OCI-LY7 (cell line): ENCODE data around the gene FGF21. TPM values are rescaled to one million over a fixed set of nuclear protein-coding genes. Genes with fewer than 3 reads are reported as not detected.

Source experiments
- BruUV-seq: library from RNA; stranded (reverse); fragments of 400-500 nt; replicated peaks from 2 replicates; lab custom pipeline; 2021; lab: Mats Ljungman, UMichigan
- CTCF ChIA-PET: fragments of 300-600 bp; sonication (Branson Sonifier 250); formaldehyde crosslinking; loops from one replicate; lab custom pipeline; 2022; ENCODE audit warnings: antibody characterized with exemption; ENCODE audit not compliant: unreplicated experiment; lab: Charles Lee
- POLR2A ChIA-PET: fragments of 300-600 bp; sonication (Branson Sonifier 250); formaldehyde crosslinking; loops from one replicate; lab custom pipeline; 2022; ENCODE audit warnings: antibody characterized with exemption; lab: Charles Lee
- DNase-seq: peaks from one replicate; pipeline ENCODE4 v3.0.0-alpha.2; 2015; ENCODE audit warnings: low spot score
- H2AFZ ChIP-seq: fragments of 200-600 bp; sonication (generic), shearing (Covaris generic); 2 replicates; pipeline ENCODE4 v1.6.1; 2014; ENCODE audit warnings: mild to moderate bottlenecking, antibody characterized with exemption, low read length, moderate library complexity
- H3K27ac ChIP-seq: fragments of 200-600 bp; sonication (generic); 2 replicates; pipeline ENCODE4 v1.5.1; 2014; ENCODE audit warnings: mixed run types, low read depth, mild to moderate bottlenecking, moderate library complexity, low read length, inconsistent platforms; ENCODE audit not compliant: poor library complexity, severe bottlenecking
- H3K36me3 ChIP-seq: fragments of 200-600 bp; sonication (generic); 2 replicates; pipeline ENCODE4 v1.6.1; 2014; ENCODE audit warnings: mild to moderate bottlenecking, antibody characterized with exemption, low read length, moderate library complexity, mixed read lengths; ENCODE audit not compliant: insufficient read depth
- H3K4me1 ChIP-seq: fragments of 200-600 bp; sonication (generic); 2 replicates; pipeline ENCODE4 v1.5.1; 2014; ENCODE audit warnings: mild to moderate bottlenecking, low read length; ENCODE audit not compliant: insufficient read depth, poor library complexity, severe bottlenecking
- H3K4me2 ChIP-seq: fragments of 200-600 bp; sonication (generic); 2 replicates; pipeline ENCODE4 v1.6.1; 2014; ENCODE audit warnings: mild to moderate bottlenecking, low read length
- H3K4me3 ChIP-seq: fragments of 200-600 bp; sonication (generic); 2 replicates; pipeline ENCODE4 v1.5.1; 2014; ENCODE audit warnings: mild to moderate bottlenecking, low read depth, low read length; ENCODE audit not compliant: poor library complexity, severe bottlenecking
- H3K79me2 ChIP-seq: fragments of 200-600 bp; sonication (generic); 2 replicates; pipeline ENCODE4 v1.6.1; 2016; ENCODE audit warnings: low read depth, mild to moderate bottlenecking, low read length, moderate library complexity, mixed read lengths; ENCODE audit not compliant: insufficient read depth
- H3K9me2 ChIP-seq: fragments of 200-600 bp; sonication (generic); 2 replicates; pipeline ENCODE4 v1.6.1; 2016; ENCODE audit warnings: mild to moderate bottlenecking, low read length, mixed read lengths; ENCODE audit not compliant: insufficient read depth
- H3K9me3 ChIP-seq: fragments of 200-600 bp; sonication (generic); 2 replicates; pipeline ENCODE4 v1.6.1; 2014; ENCODE audit warnings: mild to moderate bottlenecking, mixed run types, low read length, mixed read lengths
- H4K20me1 ChIP-seq: fragments of 200-600 bp; sonication (generic); 2 replicates; pipeline ENCODE4 v1.6.1; 2014; ENCODE audit warnings: mild to moderate bottlenecking, antibody characterized with exemption, low read length, moderate library complexity, mixed read lengths; ENCODE audit not compliant: insufficient read depth
- EZH2phosphoT487 ChIP-seq: fragments of 200-600 bp; sonication (generic); IDR thresholded peaks from 2 replicates; pipeline ENCODE4 v1.6.1; 2018; ENCODE audit warnings: low read depth, borderline replicate concordance, mild to moderate bottlenecking, mixed run types, antibody characterized with exemption, low read length, moderate library complexity, mixed read lengths
- intact Hi-C: fragments of 100-400 bp; cut with micrococcal nuclease; formaldehyde crosslinking; loops from one replicate; pipeline ENCODE4 v1.10.0; 2022; ENCODE audit not compliant: unreplicated experiment
- total RNA-seq, 2 experiments: library from RNA; depleted of rRNA in 1 of 2; stranded (reverse); fragments of >200 nt in 1 of 2; shearing (Covaris generic) in 1 of 2; gene quantifications; 2 replicates each; pipeline ENCODE4 v1.2.3, GENCODE V29; 2014 to 2022
- TF ChIP-seq, protein P1 (sequence below): fragments of 200-600 bp; sonication (generic); conservative IDR thresholded peaks from 2 replicates; pipeline ENCODE4 v1.5.1; 2014; ENCODE audit warnings: mild to moderate bottlenecking, antibody characterized with exemption, low read length, moderate library complexity, mixed read lengths

The FGF21 gene
- total RNA-seq, 2 experiments from 2014 or later: not detected

- peak overlapping the region; percentile 62 for H2AFZ ChIP-seq
- BruUV-seq: no TSS peak
Measured at GRCh38 chr19:48714759-48715675, 40.3 kb upstream of the FGF21 start.

DNA sequence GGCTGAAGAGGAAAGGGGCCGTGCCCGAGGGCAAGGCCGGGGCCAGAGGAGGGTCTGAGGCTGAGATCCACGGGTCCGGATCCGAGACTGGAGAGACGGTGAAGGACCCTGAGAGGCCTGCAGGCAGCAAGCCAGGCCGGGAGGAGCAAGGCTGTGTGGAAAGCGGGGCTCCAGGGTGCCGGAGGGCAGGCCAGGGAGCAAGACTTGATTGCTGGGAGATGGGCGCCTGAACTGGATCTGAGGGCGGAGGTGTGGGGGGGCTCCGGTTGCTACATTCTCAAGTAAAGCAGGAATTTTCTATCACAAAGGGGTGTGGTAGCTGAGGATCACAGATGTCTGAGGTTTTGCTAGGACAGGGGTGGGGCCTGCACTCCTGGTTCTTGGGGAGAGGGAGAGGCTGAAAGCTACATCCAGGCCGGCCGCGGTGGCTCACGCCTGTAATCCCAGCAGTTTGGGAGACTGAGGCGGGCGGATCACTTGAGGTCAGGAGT lies 39.6 kb upstream of the FGF21 start:
- Histone ChIP-seq H3K27ac (no peak overlapping the region), H3K9me2 (no peaks in the 10 kb centered on the region), H4K20me1 (no peaks in the 10 kb centered on the region), H3K4me2 (peak overlapping the region; percentile 94), H2AFZ (no peak overlapping the region), H3K4me1 (peaks cover 31% of the 10 kb centered on the region), H3K79me2 (no peaks in the 10 kb centered on the region), H3K36me3 (no peaks in the 10 kb centered on the region), H3K4me3 (no peak overlapping the region), H3K9me3 (no peaks in the 10 kb centered on the region)
- ChIA-PET POLR2A (interaction anchor here (1.3 kb wide), 1 partner anchor 10 kb away, joined by 6 read pairs; no protein-coding TSS in a partner anchor), CTCF (no interaction called here)
- BruUV-seq: no TSS peak
- intact Hi-C loops: loop anchor here (2.0 kb wide), 1 partner anchor 23 kb away; no protein-coding TSS in a partner anchor
- no peak for TF ChIP-seq EZH2phosphoT487
- TF ChIP-seq, protein P1, sequence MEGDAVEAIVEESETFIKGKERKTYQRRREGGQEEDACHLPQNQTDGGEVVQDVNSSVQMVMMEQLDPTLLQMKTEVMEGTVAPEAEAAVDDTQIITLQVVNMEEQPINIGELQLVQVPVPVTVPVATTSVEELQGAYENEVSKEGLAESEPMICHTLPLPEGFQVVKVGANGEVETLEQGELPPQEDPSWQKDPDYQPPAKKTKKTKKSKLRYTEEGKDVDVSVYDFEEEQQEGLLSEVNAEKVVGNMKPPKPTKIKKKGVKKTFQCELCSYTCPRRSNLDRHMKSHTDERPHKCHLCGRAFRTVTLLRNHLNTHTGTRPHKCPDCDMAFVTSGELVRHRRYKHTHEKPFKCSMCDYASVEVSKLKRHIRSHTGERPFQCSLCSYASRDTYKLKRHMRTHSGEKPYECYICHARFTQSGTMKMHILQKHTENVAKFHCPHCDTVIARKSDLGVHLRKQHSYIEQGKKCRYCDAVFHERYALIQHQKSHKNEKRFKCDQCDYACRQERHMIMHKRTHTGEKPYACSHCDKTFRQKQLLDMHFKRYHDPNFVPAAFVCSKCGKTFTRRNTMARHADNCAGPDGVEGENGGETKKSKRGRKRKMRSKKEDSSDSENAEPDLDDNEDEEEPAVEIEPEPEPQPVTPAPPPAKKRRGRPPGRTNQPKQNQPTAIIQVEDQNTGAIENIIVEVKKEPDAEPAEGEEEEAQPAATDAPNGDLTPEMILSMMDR: no peak
- DNase-seq: no peak

More at GRCh38 chr19:48714759-48715675, 40.3 kb upstream of the FGF21 start:
- Histone ChIP-seq H3K4me1 (peaks cover 26% of the 10 kb centered on the region), H3K4me3 (peak overlapping the region; percentile 74), H3K4me2 (peak overlapping the region; percentile 94), H3K9me3 (no peaks in the 10 kb centered on the region), H3K27ac (peak overlapping the region; percentile 33), H3K36me3 (no peaks in the 10 kb centered on the region), H3K79me2 (no peaks in the 10 kb centered on the region), H4K20me1 (no peaks in the 10 kb centered on the region), H3K9me2 (no peaks in the 10 kb centered on the region)
- TF ChIP-seq, protein P1: no peak
- no peak for TF ChIP-seq EZH2phosphoT487
- ChIA-PET CTCF (no interaction called here), POLR2A (interaction anchor here (0.5 to 1.7 kb wide), 2 partner anchors 10 to 228 kb away, joined by 4 to 5 read pairs; no protein-coding TSS in a partner anchor)
- no peak for DNase-seq
- intact Hi-C loops: loop anchor here (1.0 to 2.0 kb wide), 3 partner anchors 24 to 96 kb away; partner anchors contain the start of genes RPL18 and SPHK2
